HG03442 (cell line): ENCODE data around the gene MYRIP.
A peak's percentile ranks its signal among the peaks of the same experiment; 100 is the strongest.

Experiments
- ATAC-seq: cut with Tn5 transposase; IDR thresholded peaks from one replicate; pipeline ENCODE4 v1.9.1; 2021; ENCODE audit warnings: mild to moderate bottlenecking, moderate library complexity; ENCODE audit not compliant: unreplicated experiment

Gene MYRIP

GRCh38 chr3:40309418-40309924, 500.1 kb downstream of the MYRIP start, which contains the start of gene EIF1B:
TSS of gene EIF1B (plus strand) at chr3:40309707. CDS start at chr3:40309942, 235 bp downstream.
- peak; percentile 91 for ATAC-seq
